HepG2 (cell line): ENCODE results near the gene DPH3. TPM values are rescaled to one million over a fixed set of nuclear protein-coding genes. Genes with fewer than 3 reads are reported as not detected.

Experiments
- ATAC-seq: fragments of 200-7000 bp; cut with Tn5 transposase; 3 replicates; pipeline ENCODE4 v1.9.1; 2020; ENCODE audit warnings: mild to moderate bottlenecking, moderate library complexity
- BruUV-seq: library from RNA; stranded (reverse); fragments of 400-500 nt; replicated peaks from 2 replicates; lab custom pipeline; 2021; lab: Mats Ljungman, UMichigan
- CTCF ChIA-PET: fragments of 300-600 bp; formaldehyde crosslinking; extraction: SDS; loops from one replicate; lab custom pipeline; 2021; ENCODE audit warnings: low total read pairs, inconsistent platforms, low intra/inter-chr PET ratio; lab: Yijun Ruan, JAX
- POLR2A ChIA-PET: fragments of 350-600 bp; sonication (Branson Sonifier 250); formaldehyde crosslinking; loops from one replicate; lab custom pipeline; 2020; ENCODE audit warnings: antibody characterized with exemption, inconsistent platforms; lab: Yijun Ruan, JAX
- DNase-seq: peaks from one replicate; pipeline ENCODE4 v3.0.0-alpha.2; 2015; ENCODE audit warnings: low spot score
- FAIRE-seq: peaks from 3 replicates; lab custom pipeline; 2011; peaks lifted over from hg19 to GRCh38; lab: Jason Lieb, UNC
- H2AFZ ChIP-seq: one replicate; pipeline ENCODE4 v1.6.1; 2011; ENCODE audit warnings: low read length, inconsistent platforms
- H3K27ac ChIP-seq: fragments of 300-600 bp; 3 replicates; pipeline ENCODE4 v1.8.0; 2011; ENCODE audit warnings: mixed run types, mild to moderate bottlenecking, mixed read lengths, low read length, inconsistent platforms; ENCODE audit not compliant: insufficient read depth; ENCODE audit errors: extremely low read length
- H3K27me3 ChIP-seq, 2 experiments: fragments of 200-600 bp in 1 of 2; 2 replicates in 1 of 2; 3 replicates in 1 of 2; pipeline versions ENCODE4 v1.6.0 to v1.8.0; 2011; ENCODE audit warnings: low read length in 2 of 2, mild to moderate bottlenecking in 2 of 2, moderate library complexity in 2 of 2, inconsistent platforms in 1 of 2; ENCODE audit not compliant: insufficient read depth in 2 of 2, control insufficient read depth in 1 of 2
- H3K36me3 ChIP-seq, 2 experiments: fragments of 200-600 bp in 1 of 2; replicated peaks in 1 of 2; 2 replicates in 1 of 2; 3 replicates in 1 of 2; pipeline versions ENCODE4 v1.5.1 to v1.8.0; 2011; ENCODE audit warnings: low read length in 2 of 2, inconsistent platforms in 1 of 2; ENCODE audit not compliant: insufficient read depth in 2 of 2, control insufficient read depth in 1 of 2
- H3K4me1 ChIP-seq: 2 replicates; pipeline ENCODE4 v1.5.1; 2012; ENCODE audit warnings: low read length, inconsistent platforms; ENCODE audit not compliant: insufficient read depth
- H3K4me2 ChIP-seq: 2 replicates; pipeline ENCODE4 v1.6.0; 2011; ENCODE audit warnings: low read depth, low read length, inconsistent platforms
- H3K4me3 ChIP-seq, 3 experiments: fragments of 200-600 bp in 1 of 3; sonication (generic), shearing (Covaris generic) in 1 of 3; replicated peaks in 1 of 3; 2 replicates each; pipeline ENCODE4 v1.5.1; 2011 to 2016; ENCODE audit warnings: low read length in 3 of 3, inconsistent platforms in 2 of 3, low read depth in 2 of 3, mild to moderate bottlenecking in 2 of 3, control low read depth in 1 of 3, mixed read lengths in 1 of 3; ENCODE audit not compliant: insufficient read depth in 1 of 3
- H3K79me2 ChIP-seq: one replicate; pipeline ENCODE4 v1.6.1; 2011; ENCODE audit warnings: low read length, inconsistent platforms; ENCODE audit not compliant: insufficient read depth
- H3K9ac ChIP-seq: 2 replicates; pipeline ENCODE4 v1.6.0; 2011; ENCODE audit warnings: mild to moderate bottlenecking, low read depth, low read length, inconsistent platforms; ENCODE audit not compliant: insufficient read depth
- H3K9me3 ChIP-seq: 2 replicates; pipeline ENCODE4 v1.5.1; 2012; ENCODE audit warnings: mild to moderate bottlenecking, low read length
- H4K20me1 ChIP-seq: 2 replicates; pipeline ENCODE4 v1.6.0; 2011; ENCODE audit warnings: inconsistent platforms, mild to moderate bottlenecking, low read length, moderate library complexity; ENCODE audit not compliant: insufficient read depth
- AHR ChIP-seq: IDR thresholded peaks from 2 replicates; pipeline ENCODE4 v1.6.1; 2018; ENCODE audit warnings: missing genetic modification reagents, missing compliant biosample characterization
- FOXA3 ChIP-seq: IDR thresholded peaks from 2 replicates; pipeline ENCODE4 v1.6.1; 2016; ENCODE audit warnings: missing genetic modification reagents, missing compliant biosample characterization
- NFYB ChIP-seq: sonication (generic); formaldehyde crosslinking; IDR thresholded peaks from 2 replicates; pipeline ENCODE4 v1.4.0; 2020; ENCODE audit warnings: missing genetic modification reagents
- RBM22 ChIP-seq: fragments of 200-400 bp; formaldehyde crosslinking; optimal IDR thresholded peaks from 2 replicates; pipeline ENCODE3; 2017; ENCODE audit warnings: mild to moderate bottlenecking, low read length, moderate library complexity
- SIX1 ChIP-seq: sonication (generic); formaldehyde crosslinking; IDR thresholded peaks from 2 replicates; pipeline ENCODE4 v1.4.0; 2020; ENCODE audit warnings: missing genetic modification reagents, borderline replicate concordance
- ZBTB20 ChIP-seq: sonication (generic); formaldehyde crosslinking; IDR thresholded peaks from 2 replicates; pipeline ENCODE4 v1.8.1; 2023; ENCODE audit warnings: missing genetic modification reagents, low read depth, mild to moderate bottlenecking, borderline replicate concordance
- ZNF33B ChIP-seq: sonication (generic); formaldehyde crosslinking; IDR thresholded peaks from 2 replicates; pipeline ENCODE4 v1.5.1; 2020; ENCODE audit warnings: mild to moderate bottlenecking, missing genetic modification reagents
- ZNF567 ChIP-seq: sonication (generic); formaldehyde crosslinking; IDR thresholded peaks from 2 replicates; pipeline ENCODE4 v1.8.1; 2023; ENCODE audit warnings: mild to moderate bottlenecking, missing genetic modification reagents, borderline replicate concordance
- WGBS: methylation state at CpG from one replicate; pipeline ENCODE4 v1.1.6; 2017; ENCODE audit warnings: low lambda C conversion rate; 5-methylcytosine and 5-hydroxymethylcytosine counted together
- in situ Hi-C: cut with HindIII; loops from 2 replicates; pipeline ENCODE4 v1.10.0; 2017; ENCODE audit warnings: low pct_unique_long_range_greater_than_20kb; ENCODE audit not compliant: extremely low pct_ligation_motif_present
- intact Hi-C: fragments of 100-400 bp; cut with micrococcal nuclease; formaldehyde crosslinking; loops from one replicate; pipeline ENCODE4 v1.10.0; 2022; ENCODE audit not compliant: unreplicated experiment
- polyA plus RNA-seq, 8 experiments: library from polyadenylated mRNA; depleted of rRNA in 3 of 8; stranded (reverse) in 7 of 8; unstranded in 1 of 8; fragments of >200 nt; fragmentation: Illumina TruSeq in 4 of 8; extraction: Trizol in 4 of 8; gene quantifications; 2 replicates each; pipeline versions ENCODE4 v1.2.1 to v1.2.3, GENCODE V29; 2011 to 2016; ENCODE audit warnings: low read depth in 4 of 8, missing spikeins in 1 of 8, mixed read lengths in 1 of 8; ENCODE audit not compliant: insufficient read depth in 1 of 8
- total RNA-seq, 5 experiments: library from RNA; depleted of rRNA; stranded (reverse); fragments of >200 nt; fragmentation: Illumina TruSeq; extraction: Trizol; gene quantifications; 2 replicates each; pipeline ENCODE4 v1.2.3, GENCODE V29; 2016; ENCODE audit warnings: low read depth in 1 of 5

The DPH3 gene
- total and polyA plus RNA-seq, 2 of the 13 experiments (the other 11 are each of a cell fraction or from before 2014, with no cell fraction given): 18.3 to 21.6 TPM

GRCh38 chr3:16245609-16246008 lies 19.1 kb downstream of the DPH3 start:
- no peak overlapping the region for H3K4me2 ChIP-seq
- TF ChIP-seq ZNF567 (CRISPR knock-in tag) (no peak), ZBTB20 (no peak), FOXA3 (CRISPR knock-in tag) (no peak), AHR (CRISPR knock-in tag) (no peak), ZNF33B (CRISPR knock-in tag) (no peak), NFYB (CRISPR knock-in tag) (no peak), SIX1 (CRISPR knock-in tag) (no peak), RBM22 (no peak)
- TF ChIP-seq, all 625 proteins: peak for 0
- ATAC-seq: no peak
- no peaks in the 10 kb centered on the region for H3K79me2 ChIP-seq
- H3K9me3 ChIP-seq: no peaks in the 10 kb centered on the region
- DNase-seq: no peak
- in situ Hi-C loops: loop anchor here (5.0 to 25.0 kb wide), 2 partner anchors 198 to 608 kb away; no protein-coding TSS in a partner anchor
- intact Hi-C loops: loop anchor here (5.0 to 10.0 kb wide), 3 partner anchors 183 to 641 kb away; partner anchors contain the start of genes BTD and HACL1
- POLR2A ChIA-PET: no interaction called here
- CTCF ChIA-PET: no interaction called here
- WGBS: 39% methylated on average over 3 of the region's 3 CpGs
- no peak overlapping the region for H3K4me3 ChIP-seq
- peaks cover 21% of the 10 kb centered on the region for H3K4me1 ChIP-seq
- H3K36me3 ChIP-seq: no peaks in the 10 kb centered on the region
- no peak overlapping the region for H2AFZ ChIP-seq
- no peak overlapping the region for H3K9ac ChIP-seq
- FAIRE-seq: no peak
- peaks cover 1 to 10% of the 10 kb centered on the region in 2 experiments; a peak in 2 of 5 replicates for H3K27me3 ChIP-seq
- no TSS peak for BruUV-seq
- H4K20me1 ChIP-seq: no peaks in the 10 kb centered on the region
- no peak overlapping the region for H3K27ac ChIP-seq
